ENCODE results near the gene THSD7A. TPM values are rescaled to one million over a fixed set of nuclear protein-coding genes. Genes with fewer than 3 reads are reported as not detected.

THSD7A gene
- total RNA-seq, 2 donors from 2014 or later: 2.0 to 2.4 TPM

DNA sequence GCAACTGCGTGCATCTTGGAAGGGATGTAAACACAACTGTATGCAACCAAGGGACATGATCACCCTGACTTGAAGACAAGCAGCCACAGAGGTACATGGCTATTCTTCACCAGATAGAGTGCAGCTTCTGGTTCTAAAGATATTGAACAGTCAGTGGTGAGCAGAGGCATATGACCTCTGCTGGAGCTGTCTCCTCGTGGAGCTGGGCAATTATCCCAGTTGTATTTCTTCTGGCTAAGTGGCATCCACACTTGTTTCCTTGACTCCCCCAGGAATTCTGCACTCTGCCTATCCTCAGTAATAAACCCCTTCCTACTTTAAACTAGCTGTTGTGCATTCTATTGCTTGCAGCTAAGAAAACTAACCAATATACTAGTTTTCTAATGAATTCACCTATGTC lies 216.8 kb downstream of the THSD7A start:
- intact Hi-C loops (cut with DNase I): no loop called here
- ATAC-seq (no peak), DNase-seq (no peak)

DNA sequence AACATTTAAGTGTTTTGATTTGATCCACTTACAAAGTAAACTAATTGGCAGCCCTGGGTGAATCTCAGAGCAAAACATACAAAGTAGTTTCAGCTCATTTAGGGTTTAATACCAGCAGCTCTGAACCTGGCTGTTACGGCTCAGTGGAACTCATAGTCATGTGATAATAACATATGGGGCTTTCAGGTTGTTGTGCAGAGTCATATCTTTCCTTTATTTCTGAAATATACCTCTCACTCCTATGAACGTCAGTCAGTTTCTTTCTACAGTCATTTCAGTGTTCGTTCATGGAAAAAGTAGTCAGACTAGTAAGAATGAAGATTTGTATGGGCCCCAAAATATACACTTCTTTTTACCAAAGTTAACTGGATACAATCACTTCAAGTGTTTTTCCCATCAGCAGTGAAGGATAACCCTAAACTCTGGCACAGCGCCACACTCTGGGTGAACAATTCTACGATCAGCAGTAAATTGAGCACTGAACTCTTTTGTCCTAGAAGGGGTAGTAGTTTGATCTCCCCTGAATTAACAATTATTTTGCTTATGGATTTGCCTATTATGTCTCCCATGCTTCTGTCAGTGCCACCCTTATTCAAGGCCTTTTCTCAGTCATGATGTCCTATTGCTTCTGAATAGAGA lies 218.6 kb downstream of the THSD7A start:
- DNase-seq (no peak), ATAC-seq (no peak)
- intact Hi-C loops (cut with DNase I): no loop called here

GRCh38 chr7:11612737-11613136 lies 219.3 kb downstream of the THSD7A start:
- intact Hi-C loops (cut with DNase I): no loop called here
- DNase-seq (no peak), ATAC-seq (no peak)

DNA sequence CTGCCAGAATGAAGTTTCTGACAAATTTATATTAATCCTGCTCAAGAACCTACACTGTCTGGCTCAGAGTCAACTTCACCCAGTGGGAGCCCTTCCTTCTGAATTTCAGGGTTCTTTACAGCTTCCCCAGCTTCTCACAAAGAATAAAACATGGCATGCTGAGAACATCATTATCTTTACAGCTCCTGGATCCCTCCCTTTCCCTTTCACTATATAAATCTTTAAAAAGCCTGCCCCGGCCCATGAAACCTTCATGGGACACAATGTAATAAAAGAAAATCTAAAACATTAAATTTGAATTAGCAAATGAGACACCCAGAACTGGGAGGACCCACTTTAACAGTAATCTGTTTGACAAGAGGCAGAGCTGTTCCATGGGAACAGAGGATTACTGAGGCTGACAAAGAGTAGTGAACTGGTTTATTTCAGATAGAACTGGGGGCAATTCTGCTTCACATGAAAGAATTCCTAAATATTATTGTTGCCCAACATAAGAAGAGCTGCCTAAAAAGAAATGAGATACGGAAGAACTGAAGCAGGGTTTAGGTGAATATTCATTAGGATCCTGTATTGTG lies 222.8 kb downstream of the THSD7A start:
- no peak for DNase-seq
- intact Hi-C loops (cut with DNase I): no loop called here
- no peak for ATAC-seq

GRCh38 chr7:11607686-11608085 lies 224.3 kb downstream of the THSD7A start:
- DNase-seq: peak; percentile 24
- intact Hi-C loops (cut with DNase I): no loop called here
- ATAC-seq: no peak

GRCh38 chr7:11605749-11606148 lies 226.2 kb downstream of the THSD7A start:
- DNase-seq (no peak), ATAC-seq (peak in 1 of 2 donors; percentile 63)
- intact Hi-C loops (cut with DNase I): no loop called here

- DNase-seq (no peak), ATAC-seq (no peak)
- intact Hi-C loops (cut with DNase I): no loop called here
These were observed 227.5 kb downstream of the THSD7A start for GRCh38 chr7:11604505-11604904.

GRCh38 chr7:11601761-11602160 lies 230.2 kb downstream of the THSD7A start:
- DNase-seq (no peak), ATAC-seq (no peak)
- intact Hi-C loops (cut with DNase I): no loop called here

DNA sequence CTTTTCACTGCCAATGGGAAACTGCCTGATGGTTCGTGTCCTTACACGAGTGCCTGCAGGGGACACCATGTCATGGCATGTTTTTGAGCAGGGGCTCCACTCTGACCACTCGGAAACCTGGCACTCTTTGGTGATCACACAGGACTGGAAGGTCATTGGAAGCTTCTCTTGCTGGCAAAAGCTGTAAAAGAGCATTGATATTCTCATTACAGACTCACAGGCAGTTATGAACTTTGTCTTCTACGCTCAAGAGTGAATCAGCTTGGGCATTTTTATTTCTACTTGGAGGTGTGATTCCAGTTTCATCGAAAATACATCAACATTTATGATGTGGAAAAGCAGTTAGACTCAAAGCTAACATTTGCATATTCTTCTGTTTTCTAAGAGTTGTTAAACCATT lies 238.7 kb downstream of the THSD7A start:
- ATAC-seq (no peak), DNase-seq (no peak)
- intact Hi-C loops (cut with DNase I): no loop called here

DNA sequence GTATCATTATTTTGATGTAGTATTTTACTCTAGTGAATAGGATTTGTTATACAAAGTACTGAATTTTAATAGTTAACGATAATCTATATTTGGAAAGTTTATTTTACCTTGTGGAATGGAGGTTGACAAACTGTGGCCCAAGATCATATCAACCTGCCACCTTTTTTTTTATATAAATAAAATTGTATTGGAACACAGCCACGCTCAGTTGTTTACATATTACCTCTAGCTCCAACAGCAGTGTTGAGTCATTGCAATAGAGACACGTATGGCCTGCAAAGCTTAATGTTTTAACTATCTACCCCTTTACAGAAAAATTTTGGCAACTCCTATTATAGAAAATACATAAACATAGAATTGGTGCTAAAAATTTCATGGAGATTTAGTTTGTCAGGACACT lies 239.3 kb downstream of the THSD7A start:
- intact Hi-C loops (cut with DNase I): no loop called here
- ATAC-seq (no peak), DNase-seq (no peak)

- no peak for ATAC-seq
- intact Hi-C loops (cut with DNase I): no loop called here
- no peak for DNase-seq
These were observed 240.1 kb downstream of the THSD7A start for GRCh38 chr7:11591943-11592342.

DNA sequence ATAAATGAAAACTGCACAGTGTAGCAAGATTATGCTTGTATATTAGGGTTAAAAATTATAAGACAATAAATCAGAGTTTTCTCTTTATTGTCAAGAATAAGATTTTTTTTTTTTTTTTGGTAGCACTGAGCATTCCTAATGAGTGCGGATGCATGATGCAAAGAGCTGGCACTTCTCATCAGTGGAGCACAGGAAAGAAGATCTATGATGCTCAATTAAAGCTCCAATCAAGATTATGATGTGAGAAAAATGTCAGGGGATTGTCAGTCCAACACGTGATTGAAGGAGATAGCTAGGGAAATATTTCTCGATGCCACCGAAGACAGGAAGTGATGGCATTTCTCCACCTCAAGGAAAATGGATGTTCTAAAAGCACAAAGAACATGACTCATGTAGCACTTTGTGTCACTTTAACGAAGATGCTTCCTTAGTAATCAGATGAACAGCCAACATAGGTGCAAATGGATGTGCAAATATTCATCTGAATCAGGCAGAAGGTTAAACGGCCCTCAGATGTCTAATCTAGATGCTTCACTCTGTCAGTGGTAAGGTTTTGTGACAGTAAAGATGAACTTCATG lies 240.9 kb downstream of the THSD7A start:
- intact Hi-C loops (cut with DNase I): no loop called here
- no peak for ATAC-seq
- DNase-seq: no peak

GRCh38 chr7:11589251-11589650 lies 242.7 kb downstream of the THSD7A start:
- no peak for DNase-seq
- intact Hi-C loops (cut with DNase I): no loop called here
- no peak for ATAC-seq

DNA sequence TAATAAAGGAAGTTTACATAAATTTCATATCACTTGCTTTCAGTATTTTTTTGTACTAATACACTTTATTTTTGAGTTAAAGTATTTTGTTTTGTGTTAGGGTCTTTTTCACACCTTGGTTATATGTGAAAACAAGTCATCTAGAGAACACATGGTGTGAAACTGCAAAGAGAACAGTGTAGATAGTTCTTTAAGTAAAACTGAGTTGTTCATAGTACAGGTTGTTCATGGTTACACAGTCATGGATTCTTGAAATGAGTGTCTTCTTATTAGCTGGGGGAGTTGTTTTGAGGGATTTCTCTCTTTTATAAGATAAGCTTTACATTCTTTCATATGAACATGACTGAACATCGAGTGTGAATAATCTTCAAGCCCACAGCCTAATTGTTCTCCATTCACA lies 244.2 kb downstream of the THSD7A start:
- ATAC-seq: no peak
- no peak for DNase-seq
- intact Hi-C loops (cut with DNase I): no loop called here

GRCh38 chr7:11587048-11587447 lies 244.9 kb downstream of the THSD7A start:
- DNase-seq (no peak), ATAC-seq (no peak)
- intact Hi-C loops (cut with DNase I): no loop called here

DNA sequence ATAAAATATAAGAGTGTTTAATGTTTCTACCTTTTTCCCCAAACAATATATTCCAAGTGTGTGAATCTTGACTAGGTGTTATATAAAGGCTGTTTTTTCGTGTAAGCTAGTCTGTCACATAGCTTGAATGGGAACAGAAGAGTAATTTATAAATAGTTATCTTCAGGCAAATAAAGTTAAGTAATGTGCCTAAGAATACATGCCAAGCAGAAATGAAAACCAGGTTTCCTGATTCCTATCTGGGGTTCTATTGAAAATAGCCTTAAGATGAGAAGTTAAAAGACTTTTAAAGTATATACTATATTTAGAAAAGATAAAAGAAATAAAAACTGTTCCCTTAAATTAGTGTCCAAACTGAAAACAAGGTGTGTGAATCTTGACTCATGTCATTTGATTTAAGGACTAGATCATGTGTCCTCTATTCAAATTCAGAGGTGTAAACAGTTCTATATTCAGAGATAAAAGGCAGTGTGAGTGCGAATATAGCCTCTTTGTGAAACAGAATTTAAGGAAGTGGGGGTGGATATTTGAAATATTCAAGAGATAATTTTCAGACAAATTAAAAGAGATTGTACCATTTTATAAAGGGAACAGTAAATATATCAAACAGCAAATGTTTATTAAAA lies 247.5 kb downstream of the THSD7A start:
- DNase-seq (no peak), ATAC-seq (no peak)
- intact Hi-C loops (cut with DNase I): no loop called here

DNA sequence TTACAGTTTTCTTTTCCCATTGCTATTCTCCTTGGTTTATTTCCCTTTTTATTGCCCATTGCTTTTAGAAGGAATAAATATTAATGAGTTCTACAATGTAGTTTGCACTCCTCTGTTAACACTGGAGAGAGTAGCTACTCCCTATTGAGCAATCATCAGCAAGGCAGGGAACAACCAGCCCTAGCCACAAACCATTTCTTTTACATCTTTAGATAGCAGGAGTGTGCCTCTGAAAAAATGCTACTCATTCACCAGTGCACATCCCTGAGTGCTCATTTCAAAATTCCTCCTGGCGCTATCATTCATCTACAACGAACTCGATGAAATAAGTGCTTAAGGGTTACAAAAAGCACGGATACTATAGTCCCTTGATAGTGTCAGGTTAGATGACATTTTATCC lies 252.9 kb downstream of the THSD7A start:
- intact Hi-C loops (cut with DNase I): no loop called here
- DNase-seq (no peak), ATAC-seq (no peak)

GRCh38 chr7:11576310-11576709 lies 255.7 kb downstream of the THSD7A start:
- DNase-seq (no peak), ATAC-seq (no peak)
- intact Hi-C loops (cut with DNase I): no loop called here

- ATAC-seq (no peak), DNase-seq (no peak)
- intact Hi-C loops (cut with DNase I): no loop called here
These were observed 258.8 kb downstream of the THSD7A start for GRCh38 chr7:11573128-11573750.

DNA sequence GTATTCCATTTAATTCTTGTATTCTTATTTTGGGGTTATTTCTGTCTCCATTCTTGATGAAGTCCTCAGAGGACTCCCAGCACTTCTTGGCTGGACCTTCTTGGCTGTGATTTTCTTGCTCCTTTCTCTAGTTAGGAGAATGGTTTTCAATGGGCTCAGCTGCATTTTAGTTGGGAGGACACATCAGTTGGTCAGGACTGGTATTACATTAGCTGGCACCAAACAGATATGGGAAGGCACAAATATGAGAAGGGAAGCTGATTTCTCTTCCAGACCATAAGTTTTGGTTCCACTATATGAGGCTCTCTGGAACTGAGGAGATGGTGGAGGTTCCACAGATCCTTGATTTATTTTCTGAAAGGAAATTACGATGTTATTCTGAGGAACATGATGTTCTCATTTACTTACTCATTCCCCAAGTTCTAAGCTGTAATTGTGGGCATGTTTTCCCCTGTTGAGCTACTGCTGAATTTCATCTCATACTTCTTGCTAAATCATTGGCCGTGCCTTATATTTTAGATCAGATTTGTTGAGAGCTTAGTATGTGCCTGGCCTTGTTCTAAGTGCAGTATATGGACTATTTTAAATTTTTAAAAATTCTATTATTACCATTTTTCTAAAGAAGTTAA lies 261.0 kb downstream of the THSD7A start:
- ATAC-seq (no peak), DNase-seq (no peak)
- intact Hi-C loops (cut with DNase I): no loop called here

Measured in left cardiac atrium (tissue), 4 donors.